ENCODE data around the gene RNF5.
"Not testable (repeated sequence)": the region's sequence is repeated elsewhere in the genome, so short reads cannot be mapped to it uniquely, and the experiment has no call there.

The RNF5 gene, protein sequence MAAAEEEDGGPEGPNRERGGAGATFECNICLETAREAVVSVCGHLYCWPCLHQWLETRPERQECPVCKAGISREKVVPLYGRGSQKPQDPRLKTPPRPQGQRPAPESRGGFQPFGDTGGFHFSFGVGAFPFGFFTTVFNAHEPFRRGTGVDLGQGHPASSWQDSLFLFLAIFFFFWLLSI

DNA sequence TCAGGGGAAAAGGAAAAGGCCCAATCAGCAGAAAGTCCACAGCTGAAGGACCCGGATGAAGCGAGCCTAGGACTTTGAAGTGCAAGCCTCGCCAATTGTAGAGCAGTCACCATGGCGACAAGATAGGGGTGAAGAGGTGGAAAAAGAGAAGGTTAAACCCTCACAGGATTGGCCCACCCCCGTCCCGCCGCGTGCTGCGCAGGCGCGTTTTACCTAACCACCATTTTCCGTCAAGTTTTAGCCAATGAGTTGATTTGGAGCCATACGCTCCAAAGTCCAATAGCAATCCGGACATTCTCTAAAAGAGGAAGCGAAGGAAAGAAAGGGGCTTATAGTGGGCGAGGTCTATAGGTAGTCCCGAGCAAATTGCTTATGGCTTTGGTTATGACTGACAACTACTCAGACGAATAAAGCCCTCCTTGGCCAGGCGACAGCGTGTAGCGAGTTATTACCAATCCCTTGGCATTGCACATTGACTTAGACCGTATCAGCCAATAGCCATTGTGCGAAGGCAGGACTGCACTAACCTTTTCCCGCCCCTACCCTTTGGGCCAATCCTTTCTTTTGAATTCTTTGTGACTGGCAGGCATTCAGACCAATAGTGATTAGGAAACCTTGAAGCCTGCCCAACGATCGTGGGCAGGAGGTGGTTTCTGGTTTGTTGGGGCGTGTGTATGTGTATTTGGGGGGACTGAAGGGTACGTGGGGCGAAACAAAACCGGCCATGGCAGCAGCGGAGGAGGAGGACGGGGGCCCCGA is at the start of gene RNF5:
Gene RNF5, plus strand, starts transcription at position 618 of the 759 bp plus-strand sequence. Its CDS starts 107 bp downstream, at position 725.
- peak; percentile 99 for DNase-seq

DNA sequence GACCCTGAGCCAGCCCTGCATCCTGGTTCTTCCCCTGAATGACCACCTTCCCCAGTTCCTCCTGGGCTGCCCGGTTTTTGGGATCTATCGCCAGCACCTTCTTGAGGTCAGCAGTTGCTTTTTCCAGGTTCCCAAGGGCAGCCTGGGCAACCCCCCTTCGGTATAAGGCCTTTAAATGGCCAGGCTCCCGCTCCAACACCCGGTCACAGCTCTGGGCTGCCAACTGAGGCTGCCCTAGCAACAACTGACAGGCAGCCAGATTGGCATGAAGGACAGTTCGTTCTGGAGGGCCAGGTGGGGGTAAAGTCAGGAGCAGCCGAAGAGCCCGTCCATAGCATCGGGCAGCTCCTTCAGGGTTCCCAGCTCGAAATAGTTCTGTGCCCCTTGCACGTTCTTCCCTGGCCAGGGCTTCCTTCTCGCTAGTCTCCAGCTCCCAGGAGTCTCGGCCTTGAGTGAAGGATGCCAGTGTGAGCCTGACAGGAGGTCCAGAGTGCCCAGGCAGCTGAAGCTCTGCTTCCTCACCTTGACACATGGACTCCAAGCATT is 49.4 kb upstream of the RNF5 start:
- DNase-seq: no peak

DNA sequence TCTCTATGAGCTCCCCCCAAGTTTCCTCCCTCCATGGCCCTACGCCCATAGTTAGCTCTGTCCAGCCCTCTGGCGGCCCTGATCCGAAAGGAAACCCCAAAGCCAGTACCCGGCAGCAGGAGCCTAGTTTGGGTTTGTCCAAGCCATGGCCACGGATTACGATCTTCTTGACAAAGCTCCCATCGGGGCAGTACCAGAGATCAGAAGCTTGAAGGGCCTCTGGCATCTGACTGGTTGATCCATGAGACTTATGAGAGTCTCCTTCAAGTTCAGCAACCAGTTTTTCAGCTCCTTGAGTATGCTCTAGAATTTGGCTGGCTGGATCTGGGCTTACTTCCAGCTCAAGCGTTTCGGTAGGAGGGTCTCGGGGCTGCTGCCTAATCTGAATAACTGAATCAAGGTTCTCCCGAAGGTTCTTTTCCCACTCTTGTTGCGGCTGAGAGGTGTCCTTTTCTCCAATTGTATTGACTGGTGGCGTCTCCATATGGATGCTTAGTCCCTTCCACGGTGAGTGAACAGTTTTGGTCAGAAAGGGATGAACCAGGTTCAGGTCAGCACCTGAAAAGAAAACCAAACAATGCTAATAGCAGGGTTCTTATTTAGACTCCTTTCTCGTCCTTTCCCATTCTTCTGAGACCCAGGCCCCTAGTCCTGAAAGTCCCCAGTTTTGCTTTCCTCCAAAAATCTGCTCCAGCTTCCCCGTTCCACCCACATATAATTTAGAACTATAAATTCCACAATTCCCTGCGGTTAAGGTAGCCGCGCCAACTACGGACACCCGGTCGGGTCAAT is 48.7 kb upstream of the RNF5 start:
- DNase-seq: no peak

DNA sequence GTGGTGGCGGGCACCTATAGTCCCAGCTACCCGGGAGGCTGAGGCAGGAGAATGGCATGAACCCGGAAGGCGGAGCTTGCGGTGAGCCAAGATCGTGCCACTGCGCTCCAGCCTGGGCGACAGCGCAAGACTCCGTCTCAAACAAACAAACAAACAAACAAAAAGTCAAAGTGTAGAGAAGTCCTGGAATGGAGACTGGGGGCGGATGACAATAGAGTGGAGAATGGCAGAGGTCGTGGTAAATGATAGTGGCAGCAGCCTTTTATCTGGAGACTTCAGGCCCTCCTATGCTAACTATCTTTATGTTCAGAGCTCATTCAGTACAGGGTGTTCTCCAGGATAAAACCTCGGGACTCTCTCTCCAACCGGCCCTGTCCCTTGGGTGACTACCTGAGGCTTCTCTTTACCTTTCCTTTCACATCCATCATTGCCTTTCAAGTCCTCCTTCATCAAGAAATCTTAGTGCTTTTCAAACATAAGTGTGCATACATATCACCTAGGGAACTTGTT is 46.7 kb upstream of the RNF5 start:
- no peak for DNase-seq

DNA sequence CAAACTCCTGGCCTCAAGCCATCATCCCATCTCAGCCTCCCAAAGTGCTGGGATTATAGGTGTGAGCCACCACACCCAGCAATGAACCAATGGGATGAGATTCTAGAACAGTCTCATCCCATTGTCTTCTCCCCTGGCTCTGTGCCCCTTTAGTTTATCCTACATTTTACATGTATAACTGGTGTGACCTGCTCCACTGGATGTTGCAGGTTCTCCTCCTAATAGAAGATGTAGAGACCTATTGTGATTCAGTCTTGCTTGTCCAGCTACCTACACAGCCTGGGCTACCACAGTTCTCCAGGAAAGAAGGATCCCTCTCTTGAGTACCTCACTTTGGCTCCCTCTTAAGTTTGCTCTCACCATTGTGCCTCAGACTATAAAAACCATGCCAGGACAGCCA is 46.1 kb upstream of the RNF5 start:
- no peak for DNase-seq

DNA sequence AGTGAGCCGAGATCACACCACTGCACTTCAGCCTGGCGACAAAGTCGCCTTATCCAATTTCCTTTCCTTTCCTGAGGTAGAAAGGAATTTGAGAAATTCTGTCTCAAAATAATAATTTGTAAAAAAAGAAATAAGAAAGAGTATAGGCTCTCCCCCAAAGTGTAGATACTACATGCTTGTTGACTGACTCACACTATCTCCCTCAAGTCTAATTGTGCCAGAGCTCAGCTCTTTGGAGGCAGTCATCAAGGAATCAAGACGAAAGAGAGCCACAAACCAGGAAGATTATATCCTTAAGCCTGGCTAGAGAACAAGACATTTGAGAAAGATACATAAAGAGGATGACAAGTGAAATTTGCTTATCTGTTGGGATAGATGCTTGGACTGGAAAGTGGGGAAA is 44.4 kb upstream of the RNF5 start:
- DNase-seq: no peak

DNA sequence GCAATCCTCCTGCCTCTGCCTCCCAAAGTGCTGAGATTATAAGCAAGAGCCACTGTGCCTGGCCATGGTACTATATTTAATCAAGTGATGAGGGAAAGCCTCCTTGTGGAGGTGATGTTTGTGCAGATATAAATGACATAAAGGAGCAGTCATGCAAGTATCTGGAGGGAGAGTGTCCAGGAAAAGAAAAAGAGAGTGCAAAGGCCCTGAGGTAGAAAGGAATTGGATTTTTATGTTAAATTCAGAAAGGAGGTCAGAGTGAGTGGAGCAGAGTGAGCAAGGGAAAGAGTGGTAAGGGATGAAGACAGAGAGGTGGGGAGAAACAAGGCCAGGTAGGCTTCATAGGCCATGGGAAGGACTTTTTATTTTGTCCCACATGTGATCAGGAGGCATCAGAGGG is 40.8 kb upstream of the RNF5 start:
- DNase-seq: no peak

DNA sequence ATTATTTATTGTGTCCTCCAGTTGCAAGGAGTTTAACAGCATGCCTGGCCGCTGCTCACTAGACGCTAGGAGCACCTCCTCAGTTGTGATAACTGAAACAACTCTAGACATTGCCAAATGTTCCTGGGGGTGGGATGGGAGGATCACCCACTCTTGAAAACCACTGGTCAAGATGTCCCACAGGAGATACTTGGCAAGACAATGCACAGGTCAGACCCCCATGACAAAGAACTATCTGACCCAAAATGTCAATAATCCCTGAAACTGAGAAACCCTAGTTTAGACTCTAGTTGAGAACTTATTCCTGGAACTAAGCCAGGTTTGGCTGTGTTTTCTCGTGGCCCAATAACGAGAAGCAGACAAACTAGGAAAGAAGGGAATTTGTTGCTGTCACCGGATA is 38.6 kb upstream of the RNF5 start:
- DNase-seq: no peak

DNA sequence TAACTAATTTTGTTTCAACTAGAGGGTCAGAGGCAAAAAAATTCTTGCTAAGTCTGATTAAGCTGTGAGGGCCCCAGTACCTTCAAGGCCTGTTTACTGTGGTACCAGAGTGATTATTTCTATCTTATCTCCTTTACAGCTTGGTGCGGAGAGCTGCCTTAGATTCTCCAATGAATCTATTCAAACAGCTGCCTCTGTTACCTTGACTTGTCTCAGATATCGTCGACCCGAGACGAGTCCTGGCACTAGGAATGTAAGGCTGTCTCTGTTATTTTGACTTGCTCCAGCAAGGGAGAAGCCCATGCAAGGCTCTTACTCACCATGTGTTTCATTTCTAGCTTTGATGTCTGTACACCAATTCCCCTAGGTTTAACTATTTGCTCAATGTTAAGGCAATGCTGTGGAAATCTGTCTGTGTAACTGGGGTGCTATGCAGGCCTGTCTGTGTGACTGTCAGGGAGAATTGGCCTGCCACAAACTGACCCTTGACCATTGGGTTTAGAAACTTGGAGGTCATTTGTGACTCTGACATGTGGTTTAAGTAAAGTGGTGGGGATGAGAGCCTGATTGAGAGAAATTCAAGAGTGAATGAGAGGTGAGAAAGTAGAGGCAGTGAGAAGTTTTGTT is 37.7 kb upstream of the RNF5 start:
- no peak for DNase-seq

DNA sequence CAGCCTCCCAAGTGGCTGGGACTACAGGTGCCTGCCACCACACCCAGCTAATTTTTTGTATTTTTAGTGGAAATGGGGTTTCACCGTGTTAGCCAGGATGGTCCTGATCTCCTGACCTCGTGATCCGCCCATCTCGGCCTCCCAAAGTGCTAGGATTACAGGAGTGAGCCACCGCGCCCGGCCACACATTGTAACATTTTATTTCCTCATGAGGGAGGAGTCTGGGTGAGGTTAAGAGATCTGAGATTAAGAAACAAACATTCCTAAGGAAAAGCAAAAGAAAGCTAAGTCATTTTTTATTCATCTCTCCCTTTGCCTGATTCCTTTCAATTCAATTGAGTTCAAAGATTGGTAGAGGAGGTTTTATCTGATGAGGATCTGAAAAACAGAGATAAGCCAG is 34.0 kb upstream of the RNF5 start:
- DNase-seq: not testable (repeated sequence)

DNA sequence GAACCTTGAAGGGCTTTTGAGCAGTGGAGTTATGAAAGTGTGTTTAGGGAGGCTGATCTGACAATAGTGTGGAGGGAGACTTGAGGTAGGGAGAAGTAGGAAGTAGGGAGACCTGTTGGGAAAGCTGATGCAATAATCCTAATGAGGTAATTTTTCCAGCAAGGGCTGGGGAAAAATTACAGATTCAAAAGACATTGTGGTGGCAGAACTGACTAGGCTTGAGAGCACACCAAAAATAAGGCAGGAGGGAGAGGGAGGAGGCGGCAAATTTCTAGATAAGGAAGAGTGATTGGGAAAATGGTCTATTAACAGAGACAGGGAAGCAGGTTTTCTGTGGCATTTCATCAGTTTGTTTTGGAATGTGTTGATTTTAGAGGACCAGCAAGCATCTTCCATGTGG is 31.9 kb upstream of the RNF5 start:
- DNase-seq: no peak

DNA sequence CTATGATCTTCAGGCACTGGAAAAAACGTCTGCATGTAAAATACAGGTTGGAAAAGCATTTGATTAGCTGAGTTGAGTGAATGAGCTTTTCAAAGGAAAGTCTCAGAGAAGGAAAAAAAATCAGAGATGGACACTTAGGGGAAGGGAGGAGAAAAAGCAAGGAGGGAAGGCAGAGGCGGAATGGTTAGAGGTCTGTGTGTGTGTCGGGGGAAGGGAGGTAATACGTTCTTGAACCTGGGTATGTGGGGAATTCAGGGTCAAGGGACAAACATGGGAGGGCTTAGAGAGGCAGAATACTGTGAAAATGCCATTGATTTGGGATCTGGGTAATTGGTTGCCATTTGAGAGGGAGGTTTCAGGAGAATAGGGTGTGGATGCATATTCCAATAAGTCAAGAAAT is 31.5 kb upstream of the RNF5 start:
- no peak for DNase-seq

DNA sequence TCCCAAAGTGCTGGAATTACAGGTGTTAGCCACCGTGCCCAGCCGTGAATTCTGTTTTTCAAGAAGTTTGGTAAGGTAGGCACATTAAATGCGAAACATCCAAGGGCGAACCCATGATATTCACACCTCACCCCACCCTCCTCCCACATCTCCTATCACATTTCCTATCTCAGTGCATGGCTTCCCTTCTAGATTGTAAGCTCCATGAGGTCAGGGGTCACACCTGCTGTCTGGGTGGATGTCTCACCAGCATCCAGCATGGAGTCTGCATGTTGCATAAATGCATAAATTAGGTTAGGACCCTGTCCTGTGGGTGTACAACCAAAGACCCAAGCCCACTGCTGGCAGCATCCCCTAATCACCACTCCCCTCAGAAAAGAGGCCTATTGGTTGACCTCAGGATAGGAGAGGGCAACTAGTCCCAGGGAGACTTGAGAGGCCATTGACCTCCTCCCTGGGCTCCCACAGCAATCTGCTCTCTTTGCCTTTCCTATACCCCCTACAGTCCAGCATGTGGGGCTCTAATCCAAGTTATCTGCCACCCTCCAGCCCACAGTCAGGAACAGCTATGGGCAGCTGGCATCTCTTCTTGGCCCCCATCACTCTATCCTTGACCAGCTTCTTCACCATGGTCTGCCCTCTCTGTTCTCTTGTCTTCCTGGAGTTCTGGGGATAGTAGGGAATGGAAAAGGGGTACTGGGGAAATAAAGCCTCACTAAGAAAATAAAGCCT is 30.6 kb upstream of the RNF5 start:
- no peak for DNase-seq

DNA sequence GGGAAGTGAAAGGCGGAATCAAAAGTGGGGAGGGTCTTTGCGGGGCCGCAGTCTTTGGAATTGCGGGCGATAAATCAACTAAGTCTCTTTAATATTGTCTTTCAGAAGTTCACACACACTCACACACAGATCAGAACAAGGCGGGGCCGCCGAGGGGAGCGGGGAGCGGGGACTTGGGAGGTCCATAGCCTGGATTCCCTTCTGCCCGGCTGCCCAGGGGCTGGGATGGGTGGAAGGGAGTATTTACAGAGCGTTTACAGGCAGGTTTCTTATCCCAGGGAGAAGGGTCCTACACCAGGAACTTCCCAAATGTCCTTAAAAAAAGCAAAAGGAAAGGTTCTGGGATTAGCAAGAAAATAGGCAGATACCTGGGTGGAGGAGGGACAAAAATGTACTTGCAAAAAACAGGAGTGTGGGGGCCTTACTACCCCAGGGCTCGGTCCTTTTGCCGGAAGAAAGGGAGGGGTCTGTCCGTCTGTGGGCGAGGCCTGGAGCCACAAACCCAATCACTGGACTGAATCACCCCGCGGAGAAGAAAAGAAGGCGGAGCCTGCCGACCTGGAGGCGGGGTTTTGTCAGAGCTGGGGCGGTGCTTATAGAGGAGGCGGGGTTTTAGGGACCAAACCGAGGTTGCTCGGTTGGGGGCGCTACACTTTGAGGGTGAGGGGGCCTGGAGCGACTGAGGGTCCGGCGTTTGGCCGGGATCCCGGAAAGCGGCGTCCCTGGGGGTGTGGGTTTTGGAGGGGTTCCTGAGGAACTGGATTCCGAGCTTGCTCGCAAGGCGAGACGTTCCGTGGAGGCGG is 29.7 kb upstream of the RNF5 start:
- no peak for DNase-seq

DNA sequence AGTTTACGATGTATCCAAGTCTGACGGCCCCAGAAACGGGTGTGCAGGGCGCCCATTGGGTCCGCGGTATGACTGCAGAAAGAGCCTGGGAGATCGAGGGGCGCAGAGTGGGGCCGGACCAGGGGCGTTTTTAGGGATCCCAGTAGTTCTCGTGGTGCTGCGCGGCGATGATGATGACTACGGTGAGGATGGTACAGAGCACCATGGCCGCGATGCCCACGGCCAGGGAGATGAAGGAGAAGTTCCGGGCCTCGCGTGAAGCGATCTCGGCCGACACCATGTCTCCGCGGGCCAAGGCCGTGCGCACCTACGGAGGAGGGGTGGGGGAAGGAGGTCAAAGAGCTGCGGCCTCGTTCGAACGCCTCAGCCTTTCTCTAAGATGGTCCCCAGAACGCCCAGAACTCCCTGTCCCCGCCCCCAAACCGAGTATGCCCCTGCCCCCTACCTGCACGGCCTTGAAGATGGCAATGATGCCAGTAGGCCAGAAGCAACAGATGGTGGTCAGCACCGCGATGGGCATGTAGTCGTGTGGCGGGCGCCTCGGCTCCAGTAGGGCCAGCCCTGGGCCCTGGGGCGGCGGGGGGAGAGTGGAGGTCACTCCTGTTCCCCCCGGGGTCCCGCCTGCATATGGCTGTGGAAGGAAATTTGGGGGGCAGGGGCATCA is 29.0 kb upstream of the RNF5 start:
- DNase-seq: no peak

DNA sequence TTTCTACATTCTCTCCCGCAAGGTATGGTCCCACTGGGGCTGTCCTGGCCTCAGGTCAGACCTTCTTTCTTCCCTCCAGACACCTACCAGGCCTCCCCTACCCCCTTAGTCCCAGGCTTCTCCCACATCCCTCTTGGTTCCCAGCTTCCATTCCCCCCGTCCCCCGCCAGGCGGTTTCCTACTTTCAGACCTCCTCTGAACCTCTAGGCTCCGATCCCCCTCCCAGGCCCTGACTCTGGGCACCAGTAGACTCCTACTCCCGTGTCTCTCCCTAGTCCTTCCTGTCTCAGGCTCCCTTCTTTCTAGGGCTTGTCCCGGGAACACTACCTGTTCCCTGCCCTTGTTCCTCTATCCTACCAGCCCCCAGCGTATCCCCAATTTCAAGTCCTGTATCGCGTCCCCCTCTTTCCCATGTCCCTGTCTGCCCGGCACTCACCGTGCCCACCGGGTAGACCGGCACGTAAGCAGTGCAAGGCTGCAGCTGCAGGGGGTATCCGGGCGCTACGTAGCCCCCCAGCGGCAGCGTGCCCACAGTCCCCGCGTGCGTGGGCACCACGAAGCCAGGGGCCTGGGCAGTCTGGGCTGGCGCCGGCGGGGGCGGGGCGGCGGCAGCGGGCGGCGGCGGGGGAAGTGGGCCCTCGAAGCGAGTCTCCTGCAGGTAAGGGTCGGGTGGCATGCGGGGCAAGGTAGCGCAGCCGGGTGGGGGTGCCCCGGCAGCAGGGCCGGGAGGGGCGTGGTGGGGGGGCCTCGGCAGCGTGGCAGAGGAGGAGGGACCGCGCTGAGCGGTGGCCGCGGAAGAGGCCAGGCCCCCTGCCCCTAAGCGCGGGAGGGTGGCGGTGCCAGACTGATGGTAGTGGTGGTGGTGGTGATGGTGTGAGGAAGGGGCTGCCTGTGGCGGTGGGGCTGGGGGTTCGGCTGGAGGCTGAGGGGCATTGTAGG is 28.0 kb upstream of the RNF5 start:
- DNase-seq: no peak

DNA sequence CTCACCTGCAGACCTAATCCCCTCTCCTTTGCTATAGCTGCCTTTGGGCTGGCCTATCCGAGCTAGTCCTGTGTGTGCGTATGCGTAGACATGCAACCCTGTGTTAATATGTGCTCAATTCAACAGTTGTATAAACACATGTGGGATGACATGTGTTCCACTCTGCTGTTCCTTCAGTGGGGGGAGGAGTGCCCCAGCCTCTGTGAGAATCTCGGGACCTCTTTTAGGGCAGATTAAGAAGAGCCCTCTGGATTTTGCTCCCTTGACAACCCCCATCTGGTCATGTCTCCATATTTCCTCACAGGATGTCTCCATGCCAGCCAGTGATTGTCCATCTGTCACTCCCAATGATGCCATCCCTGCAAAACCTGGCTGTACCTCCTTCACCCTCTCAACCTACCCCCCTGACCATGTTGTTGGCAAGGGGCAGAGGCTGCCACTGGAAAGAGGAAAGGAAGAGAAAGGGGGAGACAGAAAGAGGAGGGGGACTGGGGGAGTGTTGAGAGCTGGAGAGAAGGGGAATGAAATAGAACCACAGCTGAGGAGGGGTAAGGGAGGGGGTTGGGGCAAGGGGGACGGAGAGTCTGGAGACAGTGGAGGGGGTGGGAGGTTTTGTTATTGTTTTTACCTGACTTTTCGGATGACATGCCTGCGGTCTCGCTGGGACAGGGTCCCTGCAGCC is 26.9 kb upstream of the RNF5 start:
- no peak for DNase-seq

DNA sequence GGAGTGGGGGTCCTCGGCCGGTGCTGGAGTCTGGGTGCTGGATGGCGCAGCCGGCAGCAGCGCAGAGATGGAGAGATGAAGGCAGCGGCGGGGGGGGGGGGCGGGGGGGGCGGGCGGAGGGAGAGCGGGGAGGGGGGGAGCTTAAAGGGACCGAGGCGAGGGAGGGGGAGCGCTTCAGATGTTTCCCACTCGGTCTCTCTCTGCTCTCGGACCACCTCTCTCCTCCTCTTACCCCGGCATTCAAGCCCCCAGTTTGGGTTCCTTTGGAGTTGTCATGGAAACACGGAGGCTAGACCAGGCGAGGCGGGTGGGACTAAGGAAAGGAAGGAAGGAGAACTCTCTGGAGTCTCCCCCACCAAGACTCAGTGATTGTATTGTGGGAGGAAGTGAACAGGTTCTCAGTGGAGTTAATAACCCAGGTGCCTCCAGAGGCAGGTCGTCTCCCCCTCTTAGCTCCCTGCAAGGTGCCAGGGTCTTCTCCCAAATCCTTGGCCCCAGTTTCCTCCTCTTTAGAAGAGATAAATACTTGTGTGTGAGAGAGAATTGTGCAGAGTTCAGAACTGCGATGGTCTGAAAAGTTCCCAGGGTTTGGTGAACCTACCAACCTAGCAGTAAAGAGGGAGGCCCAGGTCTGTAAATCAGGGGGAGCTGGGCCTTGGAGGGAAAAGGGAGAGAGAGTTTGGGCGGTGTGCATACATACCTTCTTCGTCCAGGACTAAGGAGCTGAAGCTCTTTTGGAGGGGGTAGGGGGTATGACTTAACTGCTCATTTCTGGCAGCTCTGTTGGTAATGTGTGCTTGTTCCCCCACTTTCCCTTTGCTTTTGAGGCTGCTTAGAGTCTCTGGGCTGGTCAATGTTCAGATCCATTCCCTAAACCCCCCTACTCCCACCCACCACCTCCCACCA is 26.1 kb upstream of the RNF5 start, which contains the start of gene PRRT1:
Gene PRRT1, minus strand, starts transcription at position 77 of the 906 bp plus-strand sequence. CDS start 112 bp downstream, outside the sequence.
- DNase-seq: no peak
